Measurements from ENCODE around the gene NGEF.

The NGEF gene

DNA sequence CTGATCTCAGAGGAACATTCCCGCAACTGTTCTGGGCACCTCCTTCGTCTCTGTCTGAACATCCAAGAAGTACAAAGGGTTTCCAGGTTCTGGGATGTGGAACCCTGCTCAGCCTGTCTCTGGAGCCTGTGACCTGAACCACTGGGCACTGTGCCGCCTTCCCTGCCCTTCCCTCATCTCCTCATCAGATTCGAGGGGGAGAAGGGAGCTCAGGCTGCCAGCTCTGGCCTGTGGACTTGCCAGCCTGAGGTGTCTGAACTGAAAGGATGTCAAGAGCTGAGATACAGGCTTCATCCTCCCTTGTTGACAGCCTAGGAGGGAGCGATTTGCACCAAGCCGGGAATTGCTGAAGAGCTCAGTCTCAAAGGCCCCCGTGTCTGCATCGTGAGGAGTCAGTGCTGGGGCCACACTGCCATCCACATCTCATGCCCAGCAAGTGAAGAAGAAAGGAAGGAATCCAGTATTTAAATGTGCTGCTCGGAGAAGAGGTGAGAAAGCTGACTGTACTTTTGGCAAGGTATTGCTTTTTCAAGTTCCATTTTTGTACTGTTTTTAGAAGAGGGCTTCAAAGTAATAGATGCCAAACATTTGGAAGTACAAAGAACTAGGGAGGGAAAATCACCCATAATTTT, 32.0 kb upstream of the NGEF start:
- ATAC-seq, result no peak

- no peak for ATAC-seq
Measured at GRCh38 chr2:233042549-233042948, 29.5 kb upstream of the NGEF start.

- no peak for ATAC-seq
Measured at GRCh38 chr2:233041722-233042323, 28.8 kb upstream of the NGEF start.

DNA sequence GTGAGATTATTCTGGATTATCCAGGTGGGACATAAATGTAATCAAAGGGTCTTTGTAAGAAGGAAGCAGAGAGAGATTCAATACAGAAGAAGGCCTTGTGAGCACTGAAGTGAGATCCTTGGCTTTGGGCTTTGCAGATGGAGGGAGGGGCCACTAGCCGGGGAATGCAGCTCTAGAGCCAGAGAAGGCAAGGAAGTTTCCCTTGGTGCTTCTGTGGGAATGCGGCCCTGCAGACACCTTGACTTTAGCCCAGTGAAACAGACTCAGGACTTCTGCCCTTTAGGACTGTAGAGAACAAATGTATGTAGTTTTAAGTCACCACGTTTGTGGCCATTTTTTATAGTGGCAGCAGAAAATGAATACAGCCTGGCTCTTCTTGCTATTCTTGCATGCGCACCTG, 27.5 kb upstream of the NGEF start:
- no peak for ATAC-seq

DNA sequence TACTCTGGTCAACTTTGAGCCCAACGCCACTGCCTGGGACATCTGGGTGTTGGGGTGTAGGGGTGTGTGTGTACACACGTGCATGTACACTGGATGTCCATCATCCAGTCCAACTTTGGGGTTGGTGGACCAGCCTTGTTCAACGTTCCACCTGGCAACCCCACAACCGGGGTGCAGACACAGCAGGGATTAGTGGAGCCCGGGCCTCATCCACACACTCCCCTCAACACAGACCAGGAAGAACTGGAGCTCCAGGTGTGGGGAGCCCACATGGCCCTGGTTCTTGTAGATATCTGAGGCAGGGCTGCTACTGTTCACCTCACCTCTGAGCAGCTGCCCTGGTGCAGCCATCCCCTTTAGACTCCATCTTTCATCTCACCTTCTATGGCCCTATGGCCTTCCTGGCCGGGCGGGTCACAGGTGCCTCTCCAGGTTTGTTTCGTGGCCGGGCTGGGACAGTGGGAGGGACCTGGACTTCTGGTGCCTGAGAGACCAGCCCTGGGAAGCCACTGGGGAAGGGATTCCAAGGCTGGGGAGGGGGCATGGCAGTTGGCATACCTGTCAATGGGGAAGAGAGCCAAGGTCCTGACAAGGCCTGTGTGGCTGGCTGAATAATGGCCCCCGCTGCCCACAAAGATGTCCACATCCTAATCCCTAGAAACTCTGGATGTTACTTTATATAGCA, 26.9 kb upstream of the NGEF start:
- no peak for ATAC-seq

GRCh38 chr2:233039212-233039845, 26.3 kb upstream of the NGEF start:
- ATAC-seq, result no peak

DNA sequence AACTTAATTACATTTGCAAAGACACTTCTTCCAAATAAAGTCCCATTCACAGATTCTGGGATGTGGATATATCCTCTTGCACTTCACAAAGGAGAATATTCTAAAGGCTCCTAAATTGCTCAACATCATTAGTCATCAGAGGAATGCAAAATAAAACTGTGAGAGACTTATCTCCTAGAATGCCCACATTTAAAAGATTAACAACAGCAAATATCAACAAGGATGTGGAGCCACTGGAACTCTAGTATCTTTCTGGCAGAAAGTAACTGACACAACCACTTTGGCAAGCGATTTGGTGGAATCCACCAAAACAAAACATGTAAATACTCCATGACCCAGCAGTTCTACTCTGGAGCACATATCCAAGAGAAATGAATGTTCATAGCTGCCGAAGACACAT, 24.0 kb upstream of the NGEF start:
- ATAC-seq, result no peak

DNA sequence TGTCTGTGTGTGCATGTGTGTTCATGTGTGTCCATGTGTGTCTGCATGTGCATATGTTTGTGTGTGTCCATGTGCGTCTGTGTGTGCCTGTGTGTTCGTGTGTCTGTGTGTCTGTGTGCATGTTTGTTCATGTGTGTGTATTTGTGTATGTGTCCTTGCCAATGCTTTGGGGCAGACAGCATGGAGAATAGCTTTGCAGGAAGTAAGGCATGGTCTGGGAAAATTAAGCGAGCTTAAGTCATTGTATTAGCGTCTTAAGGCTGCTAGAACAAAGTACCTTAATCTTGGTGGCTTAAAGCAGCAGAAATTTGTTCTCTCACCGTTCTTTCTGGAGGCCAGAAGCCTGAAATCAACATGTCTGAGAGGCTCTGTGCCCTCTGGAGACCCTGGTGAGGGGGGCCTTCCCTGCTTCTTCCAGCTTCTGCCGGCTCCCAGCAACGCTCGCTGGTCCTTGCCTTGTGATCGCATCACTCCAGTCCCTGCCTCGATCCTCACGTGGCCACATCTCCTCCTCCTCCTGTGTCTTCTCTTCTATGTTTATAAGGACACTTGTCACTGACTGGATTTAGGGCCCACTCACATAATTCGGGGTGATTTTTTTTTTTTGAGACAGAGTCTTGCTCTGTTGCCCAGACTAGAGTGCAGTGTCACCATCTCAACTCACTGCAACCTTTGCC, 23.2 kb upstream of the NGEF start:
- ATAC-seq, result no peak

GRCh38 chr2:233035426-233036161, 22.5 kb upstream of the NGEF start:
- no peak for ATAC-seq

DNA sequence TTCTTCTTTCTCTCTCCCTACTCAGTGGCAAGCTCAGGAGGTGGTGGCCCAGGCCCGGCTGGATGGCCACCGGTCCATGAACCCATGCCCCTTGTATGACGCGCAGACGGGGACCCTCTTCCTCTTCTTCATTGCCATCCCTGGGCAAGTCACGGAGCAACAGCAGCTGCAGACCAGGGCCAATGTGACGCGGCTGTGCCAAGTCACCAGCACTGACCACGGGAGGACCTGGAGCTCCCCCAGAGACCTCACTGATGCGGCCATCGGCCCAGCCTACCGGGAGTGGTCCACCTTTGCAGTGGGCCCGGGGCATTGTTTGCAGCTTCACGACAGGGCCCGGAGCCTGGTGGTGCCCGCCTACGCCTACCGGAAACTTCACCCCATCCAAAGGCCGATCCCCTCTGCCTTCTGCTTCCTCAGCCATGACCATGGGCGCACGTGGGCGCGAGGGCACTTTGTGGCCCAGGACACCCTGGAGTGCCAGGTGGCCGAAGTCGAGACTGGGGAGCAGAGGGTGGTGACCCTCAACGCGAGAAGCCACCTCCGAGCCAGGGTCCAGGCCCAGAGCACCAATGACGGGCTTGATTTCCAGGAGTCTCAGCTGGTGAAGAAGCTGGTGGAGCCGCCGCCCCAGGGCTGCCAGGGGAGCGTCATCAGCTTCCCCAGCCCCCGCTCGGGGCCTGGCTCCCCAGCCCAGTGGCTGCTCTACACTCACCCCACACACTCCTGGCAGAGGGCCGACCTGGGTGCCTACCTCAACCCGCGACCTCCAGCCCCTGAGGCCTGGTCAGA, 21.2 kb upstream of the NGEF start:
- no peak for ATAC-seq

DNA sequence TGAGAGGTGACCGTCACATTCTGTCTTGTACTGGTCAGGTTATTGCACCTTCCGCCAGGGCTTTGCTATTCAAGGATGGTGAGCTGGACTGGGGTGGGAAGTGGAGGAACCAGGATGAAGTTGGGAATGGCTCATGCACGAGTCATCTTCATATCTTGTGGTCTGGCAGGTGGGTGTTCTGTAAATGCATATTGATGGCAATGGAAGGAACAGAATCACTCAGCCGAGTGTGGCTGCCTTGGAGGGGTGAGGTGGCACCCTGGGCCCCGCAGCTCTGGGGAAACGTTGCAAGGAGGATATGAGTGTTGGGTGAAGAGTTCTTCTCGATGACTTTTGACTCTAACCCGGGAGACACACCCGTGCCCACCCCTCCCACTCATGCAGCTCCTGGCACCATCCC, 20.6 kb upstream of the NGEF start:
- no peak for ATAC-seq

DNA sequence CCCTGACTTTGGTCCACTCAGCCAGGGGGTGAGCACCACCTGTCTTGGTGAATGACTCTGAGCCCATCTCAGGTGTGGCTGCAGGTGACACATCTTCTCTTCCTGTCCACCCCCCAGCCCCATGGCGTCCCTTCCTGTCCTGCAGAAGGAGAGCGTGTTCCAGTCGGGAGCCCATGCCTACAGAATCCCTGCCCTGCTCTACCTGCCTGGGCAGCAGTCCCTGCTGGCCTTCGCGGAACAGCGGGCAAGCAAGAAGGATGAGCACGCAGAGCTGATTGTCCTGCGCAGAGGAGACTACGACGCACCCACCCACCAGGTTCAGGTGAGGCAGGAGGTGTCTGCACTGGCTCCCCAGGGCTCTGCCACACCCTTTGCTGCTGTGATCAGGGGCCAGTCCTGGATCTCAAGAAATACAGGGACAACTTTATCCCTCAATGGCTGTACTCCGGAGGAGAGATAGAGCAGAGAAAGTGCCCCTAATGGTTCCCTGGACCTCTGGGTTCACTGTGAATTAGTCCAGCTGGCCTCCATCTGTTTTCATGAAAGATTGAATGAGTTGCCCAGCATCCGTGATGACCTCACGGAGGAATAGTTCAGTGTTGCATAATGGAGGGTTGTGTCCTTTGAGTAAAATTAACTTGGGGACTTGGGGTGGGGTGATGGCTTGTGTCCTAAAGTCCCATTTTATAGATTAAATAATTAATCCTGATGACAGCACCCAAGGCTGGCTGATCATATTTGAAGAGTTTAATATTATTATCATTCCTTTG, 19.7 kb upstream of the NGEF start, which contains the start of gene NEU2:
Gene NEU2 (plus strand): TSS at position 122 of the 770 bp plus-strand sequence. CDS start 0 bp downstream, at position 122.
- no peak for ATAC-seq

DNA sequence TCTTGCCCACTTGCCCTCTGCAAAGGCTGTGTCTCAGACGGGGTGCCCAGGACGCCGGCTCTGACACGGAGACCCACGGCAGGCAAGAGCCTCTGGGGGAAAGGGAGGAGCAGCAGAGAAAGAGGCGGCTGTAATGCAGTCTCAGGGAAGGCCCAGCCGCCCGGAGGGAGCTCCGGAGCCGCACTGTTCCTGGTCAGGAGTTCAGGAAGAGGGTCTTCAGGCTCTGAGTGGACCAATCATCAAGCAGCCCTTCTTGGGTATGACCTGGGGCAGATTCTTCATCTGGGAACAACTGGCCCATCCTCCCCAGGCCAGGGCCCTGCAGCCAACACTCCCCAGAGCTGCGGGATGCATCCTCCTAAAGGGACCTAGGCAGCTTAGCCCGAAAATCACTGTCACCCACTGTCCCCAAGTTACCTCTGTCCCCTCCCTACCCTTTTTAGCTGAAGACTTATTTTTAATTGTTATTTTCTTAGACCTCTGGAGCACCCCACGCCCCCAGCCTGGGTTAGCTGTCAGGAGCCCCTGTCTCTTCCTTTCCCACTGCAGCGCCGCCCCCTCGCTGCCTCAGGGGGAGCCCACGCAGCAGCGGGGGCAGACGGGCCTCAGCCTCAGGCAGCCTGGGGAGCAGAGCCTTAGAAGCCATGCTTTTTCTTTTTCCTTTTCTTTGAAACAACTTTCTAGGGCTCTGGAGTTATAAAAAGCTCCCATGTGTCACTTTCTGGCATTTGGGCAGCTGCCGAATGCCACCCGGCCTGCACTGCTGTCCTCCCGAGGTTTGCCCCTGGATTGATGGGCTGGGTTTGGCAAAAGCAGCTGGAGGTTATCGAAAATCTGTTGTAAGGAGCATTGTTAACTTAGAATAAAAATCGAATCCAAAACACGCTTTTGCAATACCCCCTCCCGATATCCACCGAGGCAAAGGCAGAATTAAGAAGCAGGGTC, 18.8 kb upstream of the NGEF start:
- ATAC-seq, result no peak

GRCh38 chr2:233029321-233029720, 16.3 kb upstream of the NGEF start:
- ATAC-seq, result no peak

GRCh38 chr2:233026198-233026813, 13.2 kb upstream of the NGEF start:
- ATAC-seq, result no peak

GRCh38 chr2:233025706-233026105, 12.7 kb upstream of the NGEF start:
- no peak for ATAC-seq

GRCh38 chr2:233023761-233024410, 10.8 kb upstream of the NGEF start:
- no peak for ATAC-seq

- ATAC-seq, result no peak
Measured at GRCh38 chr2:233023007-233023760, 10.1 kb upstream of the NGEF start.

All from activated CD4-positive, CD25-positive, alpha-beta regulatory T cell treated with anti-CD3 and anti-CD28 coated beads, Interleukin-2, amount 50 U/mL, for 24 hours (primary cell).